Gastroesophageal sphincter (tissue), 3 donors: ENCODE data around the gene USP5.
"Not testable (repeated sequence)": the region's sequence is repeated elsewhere in the genome, so short reads cannot be mapped to it uniquely, and the experiment has no call there.

Experiments used
- CTCF ChIP-seq, 4 experiments: fragments of 200-600 bp in 2 of 4; fragments of 450-650 bp in 2 of 4; sonication (generic) in 1 of 4; IDR thresholded peaks; one replicate each; pipeline ENCODE4 v1.5.1; 2017 to 2019; ENCODE audit warnings: antibody characterized with exemption in 4 of 4, mild to moderate bottlenecking in 2 of 4, moderate library complexity in 2 of 4
- EP300 ChIP-seq: sonication (generic); formaldehyde crosslinking; IDR thresholded peaks from one replicate; pipeline ENCODE4 v1.6.1; 2017; ENCODE audit warnings: antibody characterized with exemption, mild to moderate bottlenecking
- POLR2A ChIP-seq, 2 donors: fragments of 450-650 bp; IDR thresholded peaks; one replicate each; pipeline ENCODE4 v1.6.1; 2017; ENCODE audit warnings: antibody characterized with exemption in 2 of 2, mild to moderate bottlenecking in 2 of 2, moderate library complexity in 1 of 2
- POLR2AphosphoS5 ChIP-seq: sonication (generic); formaldehyde crosslinking; IDR thresholded peaks from one replicate; pipeline ENCODE4 v1.6.1; 2017; ENCODE audit warnings: antibody characterized with exemption

- TF ChIP-seq POLR2AphosphoS5; CTCF (IDR thresholded peaks at IDR 0.05); POLR2A (IDR thresholded peaks at IDR 0.05); EP300: not testable (repeated sequence)
Observed at GRCh38 chr12:6874015-6874368, 22.0 kb downstream of the USP5 start.
